ENCODE measurements around the gene MTMR2. TPM values are rescaled to one million over a fixed set of nuclear protein-coding genes. Genes with fewer than 3 reads are reported as not detected.

Gene MTMR2
- total and polyA plus RNA-seq, 5 experiments from 2014 or later = 10.2 to 14.6 (median 11.8) TPM

Other genes with a start within 250 kb of the MTMR2 start
- gene FAM76B, start 134.3 kb downstream of the MTMR2 start, total RNA-seq = 10 to 100 TPM; 54.6 to 58.8 TPM
- gene FAM76B, start 134.3 kb downstream of the MTMR2 start, polyA plus RNA-seq = 10 to 100 TPM; 11.7 to 12.1 (median 11.7) TPM
- 10 to 100 TPM; 68.4 to 82.5 TPM for gene CEP57, start 133.6 kb downstream of the MTMR2 start, total RNA-seq
- 10 to 100 TPM; 53.0 to 64.2 (median 60.8) TPM for gene CEP57, start 133.6 kb downstream of the MTMR2 start, polyA plus RNA-seq

Measured in naive thymus-derived CD8-positive, alpha-beta T cell (primary cell).